Measurements from ENCODE around the gene ATP1A4.

DNA sequence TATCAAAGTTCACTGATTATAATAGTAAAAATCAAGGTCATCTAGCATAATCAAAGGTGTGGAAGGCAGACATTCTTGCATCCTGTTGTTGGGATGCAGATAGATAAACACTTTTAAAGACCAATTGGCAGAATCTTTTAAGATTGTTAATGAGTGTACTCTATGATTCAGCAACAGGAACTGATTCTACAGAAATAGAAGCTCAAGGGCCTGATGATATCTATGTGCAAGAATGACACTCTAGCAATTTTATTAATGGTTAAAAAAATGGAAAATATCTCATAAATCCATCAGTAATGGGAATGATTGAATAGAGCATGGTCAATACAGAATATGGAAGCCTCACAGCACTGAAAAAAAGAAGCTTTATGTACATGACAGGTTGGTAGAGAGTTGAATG lies 2.2 kb upstream of the ATP1A4 start:
- no peak for TF ChIP-seq SYNCRIP (IDR thresholded peaks at IDR 0.05; ENCODE audit: insufficient read depth, low read depth, low read length)
- no peak for TF ChIP-seq GPN1 (CRISPR knock-in tag; IDR thresholded peaks at IDR 0.05; ENCODE audit: borderline replicate concordance)
- TF ChIP-seq, protein P1, sequence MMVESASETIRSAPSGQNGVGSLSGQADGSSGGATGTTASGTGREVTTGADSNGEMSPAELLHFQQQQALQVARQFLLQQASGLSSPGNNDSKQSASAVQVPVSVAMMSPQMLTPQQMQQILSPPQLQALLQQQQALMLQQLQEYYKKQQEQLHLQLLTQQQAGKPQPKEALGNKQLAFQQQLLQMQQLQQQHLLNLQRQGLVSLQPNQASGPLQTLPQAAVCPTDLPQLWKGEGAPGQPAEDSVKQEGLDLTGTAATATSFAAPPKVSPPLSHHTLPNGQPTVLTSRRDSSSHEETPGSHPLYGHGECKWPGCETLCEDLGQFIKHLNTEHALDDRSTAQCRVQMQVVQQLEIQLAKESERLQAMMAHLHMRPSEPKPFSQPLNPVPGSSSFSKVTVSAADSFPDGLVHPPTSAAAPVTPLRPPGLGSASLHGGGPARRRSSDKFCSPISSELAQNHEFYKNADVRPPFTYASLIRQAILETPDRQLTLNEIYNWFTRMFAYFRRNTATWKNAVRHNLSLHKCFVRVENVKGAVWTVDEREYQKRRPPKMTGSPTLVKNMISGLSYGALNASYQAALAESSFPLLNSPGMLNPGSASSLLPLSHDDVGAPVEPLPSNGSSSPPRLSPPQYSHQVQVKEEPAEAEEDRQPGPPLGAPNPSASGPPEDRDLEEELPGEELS (CRISPR knock-in tag; IDR thresholded peaks at IDR 0.05), result no peak
- no peak for TF ChIP-seq CREM (IDR thresholded peaks at IDR 0.05)
- no peak for TF ChIP-seq CREM (CRISPR knock-in tag; IDR thresholded peaks at IDR 0.05)
- TF ChIP-seq ZSCAN9 (CRISPR knock-in tag; IDR thresholded peaks at IDR 0.05; ENCODE audit: borderline replicate concordance), result no peak

Data from HepG2 (cell line).